ENCODE measurements around the gene B3GALT2. TPM values are rescaled to one million over a fixed set of nuclear protein-coding genes. Genes with fewer than 3 reads are reported as not detected.
"Not testable (repeated sequence)": the region's sequence is repeated elsewhere in the genome, so short reads cannot be mapped to it uniquely, and the experiment has no call there.

B3GALT2 gene, protein sequence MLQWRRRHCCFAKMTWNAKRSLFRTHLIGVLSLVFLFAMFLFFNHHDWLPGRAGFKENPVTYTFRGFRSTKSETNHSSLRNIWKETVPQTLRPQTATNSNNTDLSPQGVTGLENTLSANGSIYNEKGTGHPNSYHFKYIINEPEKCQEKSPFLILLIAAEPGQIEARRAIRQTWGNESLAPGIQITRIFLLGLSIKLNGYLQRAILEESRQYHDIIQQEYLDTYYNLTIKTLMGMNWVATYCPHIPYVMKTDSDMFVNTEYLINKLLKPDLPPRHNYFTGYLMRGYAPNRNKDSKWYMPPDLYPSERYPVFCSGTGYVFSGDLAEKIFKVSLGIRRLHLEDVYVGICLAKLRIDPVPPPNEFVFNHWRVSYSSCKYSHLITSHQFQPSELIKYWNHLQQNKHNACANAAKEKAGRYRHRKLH
- 12.1 TPM for polyA plus RNA-seq (2013, experiment 1 of 2; ENCODE audit: insufficient read length)
- polyA plus RNA-seq (2013, experiment 2 of 2; ENCODE audit: insufficient read length): 14.0 TPM

DNA sequence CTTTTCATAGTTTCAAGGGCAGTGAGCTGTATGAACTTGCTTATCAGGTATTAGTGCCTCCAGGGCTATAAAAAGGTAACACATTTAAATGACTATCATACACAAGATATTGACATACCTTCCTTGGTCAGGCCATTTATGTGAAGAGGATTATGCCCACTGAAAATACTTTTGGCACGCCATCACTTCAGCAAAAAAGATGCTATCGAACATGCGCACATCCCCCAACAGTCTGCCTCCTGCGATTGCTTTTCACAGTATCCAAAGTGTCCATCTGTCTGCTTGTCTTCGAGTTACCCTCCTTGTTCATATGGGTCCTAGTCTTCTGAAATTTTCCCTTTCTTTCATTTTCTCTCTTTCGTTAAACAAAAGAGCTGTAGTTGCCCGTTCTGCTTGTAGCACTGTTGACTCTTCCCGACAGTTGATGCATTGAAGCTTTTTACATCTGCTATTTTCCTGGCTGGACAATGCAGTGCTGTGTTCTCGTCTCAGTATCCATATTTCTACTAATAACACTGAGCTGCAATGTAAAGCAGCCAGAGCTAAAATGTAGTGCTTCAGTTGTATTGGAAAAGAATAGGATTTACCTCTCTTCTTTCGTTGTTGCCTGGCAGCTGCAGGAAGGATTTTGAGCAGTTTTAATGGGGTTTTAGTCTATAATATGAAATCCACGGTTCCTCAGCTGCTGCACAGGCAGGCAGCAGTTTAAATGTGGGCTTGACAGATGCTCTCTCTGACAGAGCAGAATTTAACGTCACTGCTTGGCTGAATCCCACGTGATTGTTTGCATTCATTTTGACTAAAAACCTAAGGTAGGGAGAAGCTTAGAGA, at the start of gene B3GALT2:
Gene B3GALT2 (minus strand): TSS at position 713 of the 831 bp plus-strand sequence. CDS start 5,051 bp downstream, outside the sequence.
- DNase-seq: peak; percentile 62

DNA sequence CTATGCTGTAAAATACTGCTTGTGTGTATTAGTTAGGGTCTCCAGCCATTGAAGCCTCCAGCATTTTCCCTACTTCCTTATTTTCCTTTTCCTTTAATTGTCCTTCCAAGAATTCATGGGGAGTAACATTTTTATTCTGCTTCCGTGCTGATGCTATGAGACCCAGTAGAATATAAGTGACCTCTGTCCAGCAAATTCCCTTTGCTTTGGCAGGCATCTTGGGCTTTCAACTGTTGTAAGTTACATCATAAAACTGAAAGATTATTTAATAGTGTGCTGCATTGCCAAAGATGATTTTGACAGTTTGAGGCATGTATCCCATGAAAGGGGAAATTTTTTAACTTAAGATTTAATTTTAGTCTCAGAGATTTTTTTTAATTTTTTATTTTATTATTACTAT, 48.1 kb upstream of the B3GALT2 start:
- no peak for DNase-seq

DNA sequence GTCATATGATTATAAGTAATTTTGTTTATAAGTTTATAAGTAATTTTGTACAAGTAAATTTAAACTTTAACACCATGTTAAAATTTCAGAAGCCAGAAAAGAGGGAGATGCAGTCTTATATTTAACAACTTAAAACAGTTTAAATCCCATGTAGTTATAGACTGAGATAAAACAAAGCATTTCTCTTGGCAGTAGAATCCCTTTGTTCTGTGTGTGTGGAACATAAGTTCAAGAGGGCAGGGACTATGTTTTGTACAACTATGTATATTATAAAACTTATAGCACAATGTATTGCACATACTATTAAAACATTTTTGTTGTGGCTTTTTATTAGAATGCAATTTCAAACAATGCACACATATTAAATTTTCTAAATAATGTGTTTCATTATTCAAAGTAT, 44.7 kb upstream of the B3GALT2 start:
- DNase-seq: not testable (repeated sequence)

DNA sequence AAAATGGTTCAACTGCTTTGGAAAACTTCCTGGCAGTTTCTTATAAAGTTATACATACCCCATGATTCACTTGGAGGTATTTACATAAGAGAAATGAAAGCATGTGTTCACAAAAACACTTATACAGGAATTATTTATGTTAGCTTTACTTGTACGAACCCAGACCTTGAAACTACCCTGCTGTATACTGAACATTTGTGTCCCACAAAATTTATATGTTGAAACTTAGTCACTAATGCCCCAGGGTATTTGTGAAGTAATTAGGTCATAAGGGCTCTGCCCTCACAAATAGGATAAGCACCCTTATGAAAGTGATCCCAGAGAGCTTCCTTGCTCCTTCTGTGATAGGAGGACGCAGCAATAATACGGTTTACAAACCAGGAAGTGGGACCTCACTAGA, 42.7 kb upstream of the B3GALT2 start:
- peak; percentile 30 for DNase-seq

DNA sequence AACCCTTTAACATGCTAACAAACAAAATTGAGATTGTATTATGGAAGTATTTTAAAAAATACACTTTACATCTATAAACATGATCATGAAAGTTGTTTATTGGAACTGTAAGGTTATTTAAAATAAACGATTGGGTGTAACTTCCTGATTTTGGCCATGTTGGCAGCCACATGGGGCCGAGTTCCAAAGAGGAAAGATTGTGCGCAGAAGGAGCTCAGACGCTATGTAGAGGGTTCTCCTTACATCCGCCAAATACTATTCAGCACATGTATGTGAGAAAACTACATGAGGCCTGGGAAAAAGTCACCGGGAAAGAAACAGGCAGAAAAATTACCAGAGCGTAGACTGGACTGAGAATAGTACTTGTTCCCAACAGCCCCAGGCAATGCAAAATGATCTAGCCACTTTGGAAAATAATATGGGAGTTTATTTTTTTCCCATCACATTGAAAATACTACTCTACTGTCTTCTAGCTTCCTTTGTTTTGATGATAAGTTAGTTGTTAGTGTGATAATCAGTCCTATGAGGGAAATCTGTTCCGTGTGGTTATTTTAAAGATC, 35.7 kb upstream of the B3GALT2 start:
- DNase-seq: no peak

DNA sequence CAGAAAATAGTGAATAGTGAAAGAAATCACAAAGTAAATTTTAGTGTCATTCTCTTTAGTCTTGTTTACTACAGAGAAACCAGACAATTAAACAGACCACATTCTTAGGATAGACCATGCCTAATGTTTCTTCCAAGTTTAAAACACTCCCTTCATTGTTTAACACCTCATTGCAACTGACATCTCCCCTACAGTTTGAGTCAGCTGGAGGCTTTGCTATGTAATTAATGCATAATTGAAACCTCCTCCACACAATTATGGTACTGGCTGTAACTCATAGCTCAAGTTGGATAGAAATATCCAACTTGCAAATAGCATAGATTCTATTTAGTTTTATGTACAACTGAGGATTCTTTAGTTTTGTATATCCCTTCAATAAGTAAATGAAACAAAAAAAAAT, 35.2 kb upstream of the B3GALT2 start:
- DNase-seq: no peak

DNA sequence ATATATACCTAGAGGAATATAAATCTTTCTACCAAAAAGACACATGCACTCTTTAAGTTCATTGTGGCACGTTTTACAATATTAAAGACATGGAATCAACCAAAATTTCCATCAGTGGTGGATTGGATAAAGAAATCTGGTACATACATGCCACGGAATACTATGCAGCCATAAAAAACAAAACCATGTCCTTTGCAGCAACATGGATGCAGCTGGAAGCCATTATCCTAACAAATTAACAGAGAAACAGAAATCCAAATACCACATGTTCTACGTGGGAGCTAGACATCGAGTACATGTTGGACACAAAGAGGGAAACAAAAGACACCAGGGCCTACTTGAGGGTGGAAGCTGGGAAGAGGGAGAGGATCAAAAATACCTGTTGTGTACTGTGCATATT, 33.0 kb upstream of the B3GALT2 start:
- no peak for DNase-seq

DNA sequence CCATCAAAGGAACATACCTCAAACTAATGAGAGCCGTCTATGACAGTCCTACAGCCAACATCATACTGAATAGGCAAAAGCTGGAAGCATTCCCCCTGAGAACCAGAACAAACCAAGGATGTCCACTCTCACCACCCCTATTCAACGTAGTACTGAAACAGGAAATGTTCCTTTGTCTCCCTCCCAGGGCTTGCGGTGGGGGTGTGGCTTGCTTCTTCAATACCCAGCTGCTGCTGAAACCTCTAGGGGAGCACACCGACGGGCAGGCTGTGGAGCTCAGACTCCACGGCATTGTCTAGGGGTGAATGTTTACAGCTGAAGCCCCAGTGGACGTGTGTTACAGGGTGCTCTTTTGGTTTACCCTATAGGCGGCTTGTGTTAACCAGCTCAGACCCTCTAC, 30.5 kb upstream of the B3GALT2 start:
- DNase-seq: no peak

DNA sequence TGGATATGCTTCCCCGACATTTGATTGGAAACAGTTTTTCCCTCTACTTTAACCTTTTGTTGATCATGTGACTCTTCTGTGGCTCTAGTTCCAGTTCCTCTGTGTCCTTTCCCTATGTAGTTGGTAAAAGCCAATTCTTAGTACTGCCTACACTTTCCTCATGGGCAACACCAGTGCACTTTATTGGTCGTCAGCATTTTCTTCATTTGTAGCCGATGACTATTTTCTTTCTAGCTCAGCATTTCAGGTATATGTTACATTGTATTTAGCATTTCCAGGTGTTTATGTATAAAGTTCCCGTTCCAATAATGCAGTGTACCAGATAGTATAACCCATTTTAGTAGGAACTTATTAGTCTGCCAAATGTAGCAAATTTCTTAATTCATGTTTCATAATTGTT, 27.6 kb upstream of the B3GALT2 start:
- DNase-seq: no peak

DNA sequence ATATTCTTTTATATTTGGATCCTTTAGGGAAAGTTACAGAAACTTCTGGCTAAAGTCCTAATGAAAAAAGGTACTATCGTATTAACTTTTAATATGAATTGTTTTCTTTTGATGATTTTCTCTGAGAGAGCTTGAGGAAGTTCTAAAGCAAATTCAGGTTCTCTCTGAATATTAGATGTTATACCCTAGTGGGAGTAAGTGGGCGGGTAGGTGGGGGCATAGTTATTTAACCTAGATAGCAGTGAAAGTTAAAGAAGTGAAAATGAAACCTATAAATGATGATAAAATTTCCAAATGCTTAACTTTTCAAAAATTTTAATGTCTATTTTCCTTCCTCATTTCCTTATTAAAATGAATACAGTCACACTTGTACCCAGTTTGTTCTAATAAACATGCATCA, 26.2 kb upstream of the B3GALT2 start:
- DNase-seq: no peak

DNA sequence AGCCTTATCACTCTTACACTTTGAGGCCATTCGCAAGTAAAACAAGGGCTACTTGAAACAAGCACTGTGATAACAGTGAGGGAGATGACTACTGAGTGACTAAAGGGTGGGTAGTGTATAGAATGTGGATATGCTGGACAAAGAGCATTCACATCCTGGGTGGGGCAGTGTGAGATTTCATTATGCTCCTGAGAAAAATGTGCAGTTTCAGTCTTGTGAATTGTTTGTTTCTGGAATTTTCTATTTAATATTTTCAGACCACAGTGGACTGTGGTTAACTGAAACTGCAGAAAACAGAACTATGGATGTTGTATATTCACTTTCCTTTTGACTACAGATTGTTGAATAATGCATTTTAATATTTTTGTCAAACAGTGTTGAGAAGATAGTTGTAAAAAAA, 25.1 kb upstream of the B3GALT2 start:
- DNase-seq: peak; percentile 88

DNA sequence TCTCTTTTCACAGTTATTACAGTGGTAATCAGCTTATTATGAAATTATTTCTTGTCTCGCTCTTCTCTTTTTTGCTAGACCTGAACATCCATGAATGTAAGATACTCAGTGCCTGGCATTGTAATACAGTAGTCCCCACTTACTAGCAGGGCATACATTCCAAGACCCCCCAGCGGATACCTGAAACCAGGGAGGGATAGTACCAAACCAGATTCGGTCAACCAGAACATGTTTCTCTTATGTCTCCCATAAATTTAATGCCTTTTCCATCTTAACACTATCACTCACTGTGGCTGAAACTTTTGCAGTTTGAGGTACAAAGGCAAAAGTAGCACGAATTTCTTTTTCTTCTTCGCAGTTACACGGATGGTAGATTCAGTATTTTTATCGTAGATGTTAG, 24.6 kb upstream of the B3GALT2 start:
- DNase-seq: no peak

DNA sequence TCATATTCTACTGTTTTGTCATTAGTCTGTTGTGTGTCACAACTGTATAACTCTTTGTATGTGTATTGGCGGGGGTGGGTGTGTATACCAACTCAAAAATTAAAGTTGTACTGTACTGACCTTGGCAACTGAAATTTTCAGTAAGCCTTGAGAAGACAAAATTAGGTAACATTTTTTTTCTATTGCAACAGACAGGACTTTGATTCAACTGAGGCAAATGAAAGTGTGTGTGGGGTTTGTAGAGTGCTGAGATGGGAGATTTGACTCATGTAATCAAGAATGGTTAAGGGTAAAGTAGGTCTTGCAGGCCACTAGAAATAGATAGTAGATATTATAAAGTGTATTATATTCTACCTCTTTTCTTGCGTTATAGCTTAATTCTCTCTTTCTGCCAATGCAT, 14.6 kb upstream of the B3GALT2 start:
- DNase-seq: no peak

DNA sequence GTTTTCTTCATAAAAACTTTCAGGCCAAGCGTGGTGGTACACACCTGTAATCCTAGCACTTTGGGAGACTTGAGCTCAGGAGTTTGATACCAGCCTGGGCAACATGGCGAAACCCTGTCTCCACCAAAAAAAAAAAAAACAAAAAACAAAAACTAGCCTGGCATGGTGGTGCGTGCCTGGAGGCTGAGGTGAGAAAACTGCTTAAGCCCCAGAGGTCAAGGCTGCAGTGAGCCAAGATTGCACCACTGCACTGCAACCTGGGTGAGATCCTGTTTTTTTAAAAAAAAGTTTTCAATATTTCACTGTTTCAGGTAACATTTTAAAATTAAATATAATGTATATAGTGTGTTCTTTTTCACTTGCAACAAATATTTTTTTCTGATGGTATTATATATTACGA, 13.5 kb upstream of the B3GALT2 start:
- DNase-seq: no peak

DNA sequence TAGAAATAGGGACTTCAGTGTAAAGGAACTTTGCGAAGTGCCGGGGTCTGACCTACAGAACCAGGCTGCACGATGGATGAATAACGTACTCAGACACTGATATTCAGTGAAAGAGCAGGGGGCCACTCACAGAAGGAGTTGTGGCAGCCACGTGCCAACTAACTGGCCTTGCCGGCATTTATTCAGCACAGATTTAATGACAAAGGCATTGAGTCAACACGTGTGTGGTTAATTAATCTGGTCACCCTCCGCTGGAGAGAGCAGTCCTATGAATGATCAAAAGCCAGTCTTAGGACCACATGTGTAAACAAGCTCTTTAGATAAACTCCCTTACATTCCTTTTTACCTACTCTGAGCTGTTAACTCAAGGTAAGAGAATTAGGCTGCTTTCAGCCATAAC, 6.2 kb upstream of the B3GALT2 start:
- DNase-seq: no peak

DNA sequence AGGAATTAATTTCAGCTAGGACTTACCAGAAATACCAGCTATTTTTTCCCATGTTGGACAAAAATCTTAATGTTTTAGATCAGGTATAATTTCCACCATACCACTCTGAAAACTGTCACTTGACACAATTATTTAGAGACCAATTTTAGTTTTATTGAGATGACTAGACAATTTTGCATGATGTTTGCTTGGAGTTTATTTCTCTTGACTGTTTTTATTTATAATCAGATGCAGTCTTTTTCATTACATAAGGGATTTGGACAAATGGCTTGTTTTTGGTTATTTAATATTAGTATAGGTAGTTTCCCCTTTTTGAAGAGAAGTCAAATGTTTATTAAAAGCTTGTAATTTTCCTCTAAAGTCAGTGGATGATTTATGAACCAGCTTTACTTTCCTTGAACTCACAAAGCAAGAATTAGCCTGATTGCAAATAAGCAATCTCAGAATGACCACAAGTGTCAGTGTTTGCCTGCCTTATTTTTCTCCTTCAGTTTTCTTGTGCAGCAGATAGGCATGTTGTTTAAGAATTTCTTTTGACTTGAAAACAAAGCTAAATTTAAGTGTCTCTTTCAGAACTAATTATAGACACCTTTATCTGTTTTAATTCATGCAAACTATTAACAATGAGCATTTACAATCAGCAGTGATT, 3.8 kb upstream of the B3GALT2 start:
- DNase-seq: peak; percentile 52

DNA sequence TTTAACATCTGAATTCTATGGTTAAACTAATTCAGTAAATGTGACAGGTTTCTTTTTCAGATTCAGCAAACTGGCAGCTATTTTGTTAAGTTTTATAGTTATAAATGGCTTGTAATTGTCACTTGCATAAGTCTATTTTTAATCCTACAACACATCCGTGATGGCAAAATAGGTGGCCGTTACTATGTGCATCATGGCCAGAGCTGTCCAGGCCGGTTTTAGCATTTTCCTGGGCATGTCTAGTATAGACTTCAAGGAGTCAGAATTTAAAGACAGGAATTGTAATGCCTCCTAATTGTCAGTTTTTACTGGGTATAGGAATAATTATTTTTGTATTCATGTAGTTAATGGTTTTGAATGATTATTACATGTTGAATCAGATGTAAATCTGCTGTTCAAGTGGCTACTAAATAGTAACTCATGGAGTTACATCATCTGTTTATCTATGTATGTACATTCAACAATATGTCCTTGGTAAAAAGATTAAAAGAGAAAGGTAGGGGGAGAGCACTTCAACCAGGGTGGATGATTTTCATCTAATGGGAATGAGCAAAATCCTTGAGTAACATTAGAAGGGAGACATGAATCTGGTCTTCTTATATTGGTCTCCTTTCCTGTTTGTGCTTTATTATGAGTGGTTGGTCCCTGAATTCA, 3.2 kb upstream of the B3GALT2 start:
- no peak for DNase-seq

DNA sequence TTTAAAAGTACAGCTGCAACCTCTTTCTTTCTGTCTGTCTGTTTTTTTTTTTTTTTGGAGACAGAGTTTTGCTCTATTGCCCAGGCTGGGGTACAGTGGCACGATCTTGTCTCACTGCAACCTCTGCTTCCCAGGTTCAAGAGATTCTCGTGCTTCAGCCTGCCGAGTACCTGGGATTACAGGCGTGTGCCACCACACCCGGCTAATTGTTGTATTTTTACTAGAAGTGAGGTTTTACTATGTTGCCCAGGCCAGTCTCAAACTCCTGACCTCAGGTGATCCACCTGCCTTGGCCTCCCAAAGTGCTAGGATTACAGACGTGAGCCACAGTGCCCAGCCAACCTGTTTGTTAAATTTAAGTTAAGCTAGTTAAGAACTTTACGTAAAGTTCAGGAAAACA, 2.5 kb upstream of the B3GALT2 start:
- not testable (repeated sequence) for DNase-seq

DNA sequence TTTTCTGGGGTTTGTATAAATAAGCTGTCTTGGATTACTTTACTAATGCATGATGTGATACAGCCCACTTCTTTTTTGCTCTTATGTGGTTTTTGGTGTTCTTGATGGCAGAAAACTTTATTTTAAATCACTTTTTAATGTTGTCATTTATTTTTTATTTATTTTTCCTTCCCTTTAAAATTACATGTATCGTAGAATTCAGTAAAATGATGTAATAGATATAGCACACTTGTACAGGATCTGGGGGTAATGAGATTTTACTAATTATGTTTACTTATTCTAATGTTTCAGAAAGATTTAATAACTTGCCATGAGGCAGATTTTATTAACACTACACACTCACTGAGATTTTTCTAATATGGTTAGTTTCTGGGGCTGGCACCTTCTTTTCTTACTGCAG, 701 bp upstream of the B3GALT2 start:
- no peak for DNase-seq

DNA sequence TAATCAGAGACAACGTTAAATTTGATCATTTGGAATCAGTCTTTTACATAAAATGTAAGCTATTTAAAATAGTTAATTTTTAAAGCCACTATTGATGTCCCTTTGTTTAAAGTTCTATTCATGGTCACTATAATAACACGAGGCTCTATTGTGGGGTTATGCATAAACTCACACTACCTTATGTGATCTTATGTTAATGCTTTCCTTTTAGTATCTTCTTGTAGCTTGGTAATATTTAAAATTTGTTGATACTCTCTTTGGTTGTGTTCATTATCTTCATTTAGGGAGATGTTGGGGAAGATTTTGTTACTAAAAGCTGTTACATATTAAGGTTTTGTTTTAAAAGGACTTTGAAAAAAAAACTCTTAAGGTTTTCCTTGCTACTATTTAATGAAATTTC, 1.2 kb downstream of the B3GALT2 start:
- no peak for DNase-seq

DNA sequence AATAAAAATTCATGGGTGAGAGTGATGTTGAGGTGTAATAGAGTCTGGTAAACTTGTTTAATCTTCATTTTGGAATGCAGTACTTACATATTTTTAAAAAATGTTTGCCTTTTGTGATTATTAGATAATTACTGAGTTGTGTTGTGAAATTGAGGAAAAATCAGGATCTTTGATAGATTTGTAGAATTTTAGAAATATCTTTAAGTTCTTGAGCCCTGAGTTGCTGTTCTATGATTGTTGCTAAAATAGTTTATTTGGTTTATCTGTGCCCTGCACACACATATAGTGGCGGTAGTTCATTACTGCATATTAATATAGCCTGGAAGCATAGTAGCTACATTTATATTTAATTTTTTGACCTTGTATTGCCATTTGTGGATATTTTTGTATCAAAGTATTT, 1.6 kb downstream of the B3GALT2 start:
- DNase-seq: no peak

DNA sequence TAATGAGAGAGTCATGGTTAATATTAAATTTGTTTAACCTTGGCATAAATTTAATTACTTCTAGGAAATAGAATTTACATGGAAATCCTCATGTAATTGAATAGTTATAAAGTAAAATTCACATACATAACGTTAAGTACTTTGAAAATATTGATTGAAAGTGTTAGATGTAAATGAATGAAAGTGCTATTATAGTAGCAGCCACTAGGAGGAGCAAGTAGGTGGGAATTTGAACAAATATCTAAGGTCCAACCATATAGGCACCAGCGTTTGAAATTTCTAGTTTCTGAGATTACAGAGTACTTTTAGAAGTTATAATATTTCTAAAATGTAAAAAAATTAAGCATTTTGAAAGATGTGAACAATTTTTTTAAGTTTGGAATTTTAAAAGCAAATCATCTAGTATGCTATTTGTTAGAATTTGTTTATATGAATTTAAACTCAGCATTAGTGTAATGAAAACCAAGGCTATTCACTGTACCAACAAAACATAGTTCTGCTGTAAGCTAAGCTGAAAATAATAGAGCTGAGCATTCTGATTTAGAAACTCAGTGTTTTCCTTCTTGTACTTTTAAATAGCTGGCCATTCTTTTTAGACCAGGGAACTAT, 3.3 kb downstream of the B3GALT2 start:
- DNase-seq: peak; percentile 66

All from fibroblast of skin of scalp (primary cell).